OCI-LY7 (cell line): Measurements from ENCODE around the gene SRRM1.

Source experiments
- CTCF ChIP-seq: fragments of 200-600 bp; sonication (generic); conservative IDR thresholded peaks from 2 replicates; pipeline ENCODE4 v1.5.1; 2014; ENCODE audit warnings: mild to moderate bottlenecking, antibody characterized with exemption, low read length, moderate library complexity, mixed read lengths
- EZH2phosphoT487 ChIP-seq: fragments of 200-600 bp; sonication (generic); IDR thresholded peaks from 2 replicates; pipeline ENCODE4 v1.6.1; 2018; ENCODE audit warnings: low read depth, borderline replicate concordance, mild to moderate bottlenecking, mixed run types, antibody characterized with exemption, low read length, moderate library complexity, mixed read lengths

GRCh38 chr1:24621121-24621520, 22.0 kb upstream of the SRRM1 start:
- TF ChIP-seq EZH2phosphoT487: no peak
- TF ChIP-seq CTCF: no peak
